Liver (tissue), 3 donors: ENCODE data around the gene IQCK.

Experiments
- ATF3 ChIP-seq: IDR thresholded peaks from 2 replicates; pipeline ENCODE4 v1.6.1; 2016; ENCODE audit warnings: antibody characterized with exemption
- CTCF ChIP-seq: fragments of 150-350 bp; IDR thresholded peaks from 2 replicates; pipeline ENCODE4 v1.5.1; 2017; ENCODE audit warnings: improper control_type of control experiment, low read depth, low read length; ENCODE audit not compliant: missing input control
- FOXA1 ChIP-seq: IDR thresholded peaks from 2 replicates; pipeline ENCODE4 v1.6.1; 2016; ENCODE audit warnings: antibody characterized with exemption
- GABPA ChIP-seq, 2 donors: IDR thresholded peaks in 1 of 2; conservative IDR thresholded peaks in 1 of 2; 2 replicates each; pipeline ENCODE4 v1.6.1; 2016; ENCODE audit warnings: antibody characterized with exemption in 2 of 2, mild to moderate bottlenecking in 1 of 2, moderate library complexity in 1 of 2
- HNF4G ChIP-seq: IDR thresholded peaks from 2 replicates; pipeline ENCODE4 v1.6.1; 2016; ENCODE audit warnings: antibody characterized with exemption
- MAX ChIP-seq: IDR thresholded peaks from 2 replicates; pipeline ENCODE4 v1.6.1; 2016; ENCODE audit warnings: antibody characterized with exemption
- RAD21 ChIP-seq, 2 donors: IDR thresholded peaks; 2 replicates each; pipeline ENCODE4 v1.6.1; 2016; ENCODE audit warnings: antibody characterized with exemption in 2 of 2, mild to moderate bottlenecking in 2 of 2
- RXRA ChIP-seq, 2 donors: IDR thresholded peaks; 2 replicates each; pipeline ENCODE4 v1.6.1; 2017 to 2018; ENCODE audit warnings: antibody characterized with exemption in 2 of 2, mild to moderate bottlenecking in 1 of 2
- SP1 ChIP-seq: IDR thresholded peaks from 2 replicates; pipeline ENCODE4 v1.6.1; 2018; ENCODE audit warnings: antibody characterized with exemption, mild to moderate bottlenecking
- TAF1 ChIP-seq: conservative IDR thresholded peaks from 2 replicates; pipeline ENCODE4 v1.6.1; 2016; ENCODE audit warnings: antibody characterized with exemption, mild to moderate bottlenecking
- YY1 ChIP-seq: IDR thresholded peaks from 2 replicates; pipeline ENCODE4 v1.6.1; 2016; ENCODE audit warnings: antibody characterized with exemption, mild to moderate bottlenecking
- ZBTB33 ChIP-seq: IDR thresholded peaks from 2 replicates; pipeline ENCODE4 v1.6.1; 2016; ENCODE audit warnings: antibody characterized with exemption
- donor health status: healthy.
- donor health status: healthy.

- no peak for TF ChIP-seq MAX
- TF ChIP-seq TAF1, result no peak
- TF ChIP-seq CTCF, result no peak
- no peak for TF ChIP-seq SP1
- TF ChIP-seq HNF4G, result no peak
- no peak for TF ChIP-seq YY1
- TF ChIP-seq ATF3, result no peak
- TF ChIP-seq RAD21 (IDR thresholded peaks at IDR 0.05), result no peak
- TF ChIP-seq FOXA1, result no peak
- TF ChIP-seq RXRA (IDR thresholded peaks at IDR 0.05), result no peak
- TF ChIP-seq GABPA (IDR thresholded peaks at IDR 0.05 in 1 of 2, conservative IDR thresholded peaks at IDR 0.05 in 1 of 2), result no peak
- TF ChIP-seq ZBTB33, result no peak
Observed at GRCh38 chr16:19896951-19897350, 178.9 kb downstream of the IQCK start.
